ENCODE results near the gene CUL9.

The CUL9 gene

DNA sequence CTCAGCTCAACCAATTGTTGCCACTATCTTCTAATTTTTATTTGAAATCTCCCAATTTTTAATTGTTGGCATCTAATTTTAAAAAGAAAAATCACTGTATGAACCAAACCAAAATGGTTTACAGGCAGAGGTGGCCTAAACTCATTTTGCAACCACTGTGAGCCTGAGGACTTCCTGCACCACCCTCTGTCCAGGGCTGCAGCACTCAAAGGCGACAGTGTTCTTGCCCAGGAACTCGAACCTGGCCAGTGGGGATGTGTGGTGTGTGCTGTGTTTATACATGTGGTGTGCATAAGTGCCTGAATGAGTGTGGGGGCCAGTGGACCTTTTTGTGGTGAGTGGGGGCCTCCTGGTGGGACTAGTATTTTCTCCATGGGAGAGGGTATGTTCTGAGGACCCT, 91.7 kb downstream of the CUL9 start:
- FAIRE-seq (no peak), DNase-seq (ENCODE audit: insufficient read length, low spot score) (no peak)
- TF ChIP-seq, protein P1, sequence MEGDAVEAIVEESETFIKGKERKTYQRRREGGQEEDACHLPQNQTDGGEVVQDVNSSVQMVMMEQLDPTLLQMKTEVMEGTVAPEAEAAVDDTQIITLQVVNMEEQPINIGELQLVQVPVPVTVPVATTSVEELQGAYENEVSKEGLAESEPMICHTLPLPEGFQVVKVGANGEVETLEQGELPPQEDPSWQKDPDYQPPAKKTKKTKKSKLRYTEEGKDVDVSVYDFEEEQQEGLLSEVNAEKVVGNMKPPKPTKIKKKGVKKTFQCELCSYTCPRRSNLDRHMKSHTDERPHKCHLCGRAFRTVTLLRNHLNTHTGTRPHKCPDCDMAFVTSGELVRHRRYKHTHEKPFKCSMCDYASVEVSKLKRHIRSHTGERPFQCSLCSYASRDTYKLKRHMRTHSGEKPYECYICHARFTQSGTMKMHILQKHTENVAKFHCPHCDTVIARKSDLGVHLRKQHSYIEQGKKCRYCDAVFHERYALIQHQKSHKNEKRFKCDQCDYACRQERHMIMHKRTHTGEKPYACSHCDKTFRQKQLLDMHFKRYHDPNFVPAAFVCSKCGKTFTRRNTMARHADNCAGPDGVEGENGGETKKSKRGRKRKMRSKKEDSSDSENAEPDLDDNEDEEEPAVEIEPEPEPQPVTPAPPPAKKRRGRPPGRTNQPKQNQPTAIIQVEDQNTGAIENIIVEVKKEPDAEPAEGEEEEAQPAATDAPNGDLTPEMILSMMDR (IDR thresholded peaks at IDR 0.05; ENCODE audit: insufficient read depth, missing control alignments) = no peak
